HepG2 (cell line): ENCODE data around the gene MAGI1. TPM values are rescaled to one million over a fixed set of nuclear protein-coding genes. Genes with fewer than 3 reads are reported as not detected.

Source experiments
- ATF5 ChIP-seq: sonication (generic); formaldehyde crosslinking; IDR thresholded peaks from 2 replicates; pipeline ENCODE4 v1.4.0; 2020; ENCODE audit warnings: mild to moderate bottlenecking, low read depth, missing genetic modification reagents
- EED ChIP-seq: sonication (generic); formaldehyde crosslinking; IDR thresholded peaks from 2 replicates; pipeline ENCODE4 v1.5.0; 2020; ENCODE audit warnings: mild to moderate bottlenecking, missing genetic modification reagents
- ETS1 ChIP-seq: sonication (generic); formaldehyde crosslinking; IDR thresholded peaks from 2 replicates; pipeline ENCODE4 v1.4.0; 2020; ENCODE audit warnings: missing genetic modification reagents
- GABPA ChIP-seq, 2 experiments: IDR thresholded peaks; 2 replicates each; pipeline ENCODE4 v1.6.1; 2011 to 2016; ENCODE audit warnings: low read depth in 2 of 2, low read length in 1 of 2, missing biosample characterization in 1 of 2, missing genetic modification characterization in 1 of 2
- GLMP ChIP-seq: sonication (generic); formaldehyde crosslinking; IDR thresholded peaks from 2 replicates; pipeline ENCODE4 v1.9.0; 2021; ENCODE audit warnings: missing genetic modification reagents, mild to moderate bottlenecking, borderline replicate concordance
- HOMEZ ChIP-seq: IDR thresholded peaks from 2 replicates; pipeline ENCODE4 v1.6.1; 2016; ENCODE audit warnings: low read depth
- NCOA2 ChIP-seq: sonication (generic); formaldehyde crosslinking; IDR thresholded peaks from 2 replicates; pipeline ENCODE4 v1.8.0; 2022; ENCODE audit warnings: inconsistent platforms
- TFDP2 ChIP-seq: sonication (generic); formaldehyde crosslinking; IDR thresholded peaks from 2 replicates; pipeline ENCODE4 v1.4.0; 2020; ENCODE audit warnings: missing genetic modification reagents
- ZBTB38 ChIP-seq: sonication (generic); formaldehyde crosslinking; IDR thresholded peaks from 2 replicates; pipeline ENCODE4 v1.5.1; 2020; ENCODE audit warnings: mild to moderate bottlenecking, missing genetic modification reagents
- ZNF24 ChIP-seq: fragments of 450-650 bp; IDR thresholded peaks from 2 replicates; pipeline ENCODE4 v1.6.1; 2017; ENCODE audit warnings: antibody characterized with exemption, mild to moderate bottlenecking
- ZNF354B ChIP-seq: sonication (generic); formaldehyde crosslinking; IDR thresholded peaks from 2 replicates; pipeline ENCODE4 v1.8.0; 2022; ENCODE audit warnings: mild to moderate bottlenecking, missing genetic modification reagents
- ZNF83 ChIP-seq: sonication (generic); formaldehyde crosslinking; IDR thresholded peaks from 2 replicates; pipeline ENCODE4 v1.4.0; 2020; ENCODE audit warnings: missing genetic modification reagents, mild to moderate bottlenecking, borderline replicate concordance
- polyA plus RNA-seq, 8 experiments: library from polyadenylated mRNA; depleted of rRNA in 3 of 8; stranded (reverse) in 7 of 8; unstranded in 1 of 8; fragments of >200 nt; fragmentation: Illumina TruSeq in 4 of 8; extraction: Trizol in 4 of 8; gene quantifications; 2 replicates each; pipeline versions ENCODE4 v1.2.1 to v1.2.3, GENCODE V29; 2011 to 2016; ENCODE audit warnings: low read depth in 4 of 8, missing spikeins in 1 of 8, mixed read lengths in 1 of 8; ENCODE audit not compliant: insufficient read depth in 1 of 8
- total RNA-seq, 5 experiments: library from RNA; depleted of rRNA; stranded (reverse); fragments of >200 nt; fragmentation: Illumina TruSeq; extraction: Trizol; gene quantifications; 2 replicates each; pipeline ENCODE4 v1.2.3, GENCODE V29; 2016; ENCODE audit warnings: low read depth in 1 of 5
- TF ChIP-seq, protein P1 (sequence below): sonication (generic); formaldehyde crosslinking; conservative IDR thresholded peaks from 2 replicates; pipeline ENCODE4 v1.4.0; 2020; ENCODE audit warnings: mild to moderate bottlenecking, missing genetic modification reagents, moderate library complexity

MAGI1 gene
- total and polyA plus RNA-seq, 2 of the 13 experiments (the other 11 are each of a cell fraction or from before 2014, with no cell fraction given), result 22.2 to 26.0 TPM

DNA sequence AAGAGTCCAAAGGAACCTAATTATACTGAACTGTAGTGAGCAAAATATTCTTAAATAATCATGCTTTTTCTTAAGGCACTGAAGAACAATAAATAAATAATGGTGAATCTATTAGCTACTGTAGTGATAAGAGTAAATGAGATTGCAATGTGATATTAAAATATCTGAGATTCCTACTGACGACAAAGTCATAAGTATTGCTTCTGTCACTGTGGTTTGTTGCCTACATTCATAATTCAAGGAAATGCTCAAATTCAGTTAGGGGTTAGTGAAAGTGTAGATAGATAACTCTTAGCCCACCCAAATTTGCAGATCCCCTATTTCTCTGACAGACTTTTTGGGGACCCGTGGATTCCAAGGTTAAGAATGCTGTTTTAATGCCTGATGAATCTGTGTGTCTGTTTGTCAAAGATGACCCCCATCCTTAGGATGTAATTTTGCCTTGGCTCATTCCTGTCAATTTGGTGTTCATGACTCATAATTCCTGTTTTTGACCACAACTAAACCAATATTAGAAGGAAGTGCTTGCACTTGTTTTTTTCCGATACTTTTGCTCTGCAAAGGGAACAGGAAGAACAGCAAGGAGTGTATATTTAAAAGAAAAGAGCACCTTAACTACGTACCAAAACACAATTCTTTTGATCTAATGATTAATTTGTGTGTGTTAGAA is 86.7 kb downstream of the MAGI1 start (continued):
- TF ChIP-seq EED (no peak), ATF5 (CRISPR knock-in tag) (no peak), ZNF24 (no peak), GLMP (CRISPR knock-in tag) (no peak), ZNF83 (CRISPR knock-in tag) (no peak), GABPA (IDR thresholded peaks at IDR 0.05; ENCODE audit: low read depth, low read length) (no peak), GABPA (CRISPR knock-in tag; IDR thresholded peaks at IDR 0.05; ENCODE audit: low read depth) (peak; percentile 33; the same call in 1 of the 2 replicates), ZBTB38 (no peak), TFDP2 (CRISPR knock-in tag) (no peak), ZNF354B (CRISPR knock-in tag) (no peak), NCOA2 (CRISPR knock-in tag) (peak; percentile 48; the same call in 1 of the 2 replicates), HOMEZ (CRISPR knock-in tag) (peak; percentile 52; the same call in 1 of the 2 replicates), ETS1 (CRISPR knock-in tag) (no peak)
- TF ChIP-seq, protein P1, sequence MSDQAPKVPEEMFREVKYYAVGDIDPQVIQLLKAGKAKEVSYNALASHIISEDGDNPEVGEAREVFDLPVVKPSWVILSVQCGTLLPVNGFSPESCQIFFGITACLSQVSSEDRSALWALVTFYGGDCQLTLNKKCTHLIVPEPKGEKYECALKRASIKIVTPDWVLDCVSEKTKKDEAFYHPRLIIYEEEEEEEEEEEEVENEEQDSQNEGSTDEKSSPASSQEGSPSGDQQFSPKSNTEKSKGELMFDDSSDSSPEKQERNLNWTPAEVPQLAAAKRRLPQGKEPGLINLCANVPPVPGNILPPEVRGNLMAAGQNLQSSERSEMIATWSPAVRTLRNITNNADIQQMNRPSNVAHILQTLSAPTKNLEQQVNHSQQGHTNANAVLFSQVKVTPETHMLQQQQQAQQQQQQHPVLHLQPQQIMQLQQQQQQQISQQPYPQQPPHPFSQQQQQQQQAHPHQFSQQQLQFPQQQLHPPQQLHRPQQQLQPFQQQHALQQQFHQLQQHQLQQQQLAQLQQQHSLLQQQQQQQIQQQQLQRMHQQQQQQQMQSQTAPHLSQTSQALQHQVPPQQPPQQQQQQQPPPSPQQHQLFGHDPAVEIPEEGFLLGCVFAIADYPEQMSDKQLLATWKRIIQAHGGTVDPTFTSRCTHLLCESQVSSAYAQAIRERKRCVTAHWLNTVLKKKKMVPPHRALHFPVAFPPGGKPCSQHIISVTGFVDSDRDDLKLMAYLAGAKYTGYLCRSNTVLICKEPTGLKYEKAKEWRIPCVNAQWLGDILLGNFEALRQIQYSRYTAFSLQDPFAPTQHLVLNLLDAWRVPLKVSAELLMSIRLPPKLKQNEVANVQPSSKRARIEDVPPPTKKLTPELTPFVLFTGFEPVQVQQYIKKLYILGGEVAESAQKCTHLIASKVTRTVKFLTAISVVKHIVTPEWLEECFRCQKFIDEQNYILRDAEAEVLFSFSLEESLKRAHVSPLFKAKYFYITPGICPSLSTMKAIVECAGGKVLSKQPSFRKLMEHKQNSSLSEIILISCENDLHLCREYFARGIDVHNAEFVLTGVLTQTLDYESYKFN (CRISPR knock-in tag), result peak; percentile 26; the same call in 1 of the 2 replicates
